GM13976 (cell line): ENCODE results near the gene RDH5.
A peak's percentile ranks its signal among the peaks of the same experiment; 100 is the strongest.

Source experiments
- DNase-seq: peaks from one replicate; pipeline ENCODE4 v3.0.0; 2012; ENCODE audit warnings: low spot score
- in situ Hi-C: fragments of 300-500 bp; cut with MboI; formaldehyde crosslinking; loops from one replicate; pipeline ENCODE4 v1.12.0; 2022; ENCODE audit warnings: low sequenced_read_pairs, mixed read lengths, inconsistent platforms; ENCODE audit not compliant: unreplicated experiment
- TF ChIP-seq, protein P1 (sequence below): IDR thresholded peaks from 2 replicates; pipeline ENCODE4 v1.5.1; 2012; ENCODE audit warnings: borderline replicate concordance, mild to moderate bottlenecking; ENCODE audit not compliant: insufficient read depth; ENCODE audit errors: extremely low read depth, missing control alignments, control extremely low read depth

RDH5 gene

DNA sequence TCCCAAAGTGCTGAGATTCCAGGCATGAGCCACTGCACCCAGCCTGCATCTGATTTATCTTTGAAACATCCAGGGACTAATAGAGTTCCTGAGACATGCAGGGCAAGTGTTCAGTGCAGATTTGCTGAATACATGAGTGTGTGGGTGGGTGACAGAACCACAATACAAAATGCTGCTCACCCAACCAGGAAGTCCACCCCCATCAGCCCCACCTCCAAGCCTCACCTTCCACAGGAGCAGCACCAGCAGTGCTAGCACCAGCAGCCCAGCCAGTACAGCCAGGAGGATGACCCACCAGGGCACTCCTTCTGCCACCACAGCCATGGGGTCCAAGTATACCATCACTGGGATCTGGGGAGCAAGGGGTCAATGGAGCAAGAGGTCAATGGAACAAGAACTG lies 32.4 kb upstream of the RDH5 start:
- TF ChIP-seq, protein P1, sequence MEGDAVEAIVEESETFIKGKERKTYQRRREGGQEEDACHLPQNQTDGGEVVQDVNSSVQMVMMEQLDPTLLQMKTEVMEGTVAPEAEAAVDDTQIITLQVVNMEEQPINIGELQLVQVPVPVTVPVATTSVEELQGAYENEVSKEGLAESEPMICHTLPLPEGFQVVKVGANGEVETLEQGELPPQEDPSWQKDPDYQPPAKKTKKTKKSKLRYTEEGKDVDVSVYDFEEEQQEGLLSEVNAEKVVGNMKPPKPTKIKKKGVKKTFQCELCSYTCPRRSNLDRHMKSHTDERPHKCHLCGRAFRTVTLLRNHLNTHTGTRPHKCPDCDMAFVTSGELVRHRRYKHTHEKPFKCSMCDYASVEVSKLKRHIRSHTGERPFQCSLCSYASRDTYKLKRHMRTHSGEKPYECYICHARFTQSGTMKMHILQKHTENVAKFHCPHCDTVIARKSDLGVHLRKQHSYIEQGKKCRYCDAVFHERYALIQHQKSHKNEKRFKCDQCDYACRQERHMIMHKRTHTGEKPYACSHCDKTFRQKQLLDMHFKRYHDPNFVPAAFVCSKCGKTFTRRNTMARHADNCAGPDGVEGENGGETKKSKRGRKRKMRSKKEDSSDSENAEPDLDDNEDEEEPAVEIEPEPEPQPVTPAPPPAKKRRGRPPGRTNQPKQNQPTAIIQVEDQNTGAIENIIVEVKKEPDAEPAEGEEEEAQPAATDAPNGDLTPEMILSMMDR = no peak
- DNase-seq = peak; percentile 73
- in situ Hi-C loops = no loop called here

DNA sequence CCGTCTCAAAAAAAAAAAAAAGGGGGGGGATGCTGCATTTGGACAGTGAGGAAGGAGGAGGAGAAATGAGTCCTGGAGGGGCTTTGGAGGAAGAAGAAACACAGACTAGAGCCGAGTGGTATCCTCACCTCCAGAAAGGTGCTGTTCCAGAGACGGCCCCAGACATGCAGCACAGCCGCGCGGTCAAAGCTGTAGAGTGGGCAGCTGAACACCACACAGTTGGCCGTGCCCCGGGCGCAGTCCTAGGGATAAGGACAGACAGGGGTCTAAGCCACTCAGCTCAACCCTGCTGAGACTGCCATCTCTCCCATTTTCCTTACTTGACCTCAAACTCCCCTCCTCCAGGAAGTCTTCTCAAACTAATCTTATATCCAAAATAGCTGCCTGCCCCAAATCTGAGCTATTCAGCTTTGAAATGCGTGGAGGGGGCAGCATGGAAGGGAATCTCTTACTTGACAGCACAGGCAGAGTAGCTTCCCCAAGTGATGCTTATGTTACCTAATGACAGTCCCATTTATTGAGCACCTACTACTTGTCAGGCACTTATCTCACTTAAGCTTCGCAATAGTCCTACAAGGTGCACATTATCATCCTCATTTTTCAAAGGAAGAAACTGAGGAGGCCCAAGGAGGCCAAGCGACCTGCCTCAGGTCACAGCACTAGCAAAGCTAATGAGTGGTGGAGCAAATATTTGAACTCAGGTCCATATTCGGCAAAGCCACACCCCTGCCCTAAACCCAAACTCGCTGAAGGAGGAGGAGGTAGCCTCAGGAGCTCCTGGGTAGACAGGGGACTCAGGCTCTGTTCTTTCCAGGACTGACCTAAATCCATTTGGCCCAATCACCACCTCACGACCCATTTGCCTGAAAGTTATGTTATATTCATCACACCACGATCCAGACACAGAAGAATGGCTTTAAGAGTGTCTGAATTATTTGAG lies 31.2 kb upstream of the RDH5 start:
- DNase-seq = no peak
- TF ChIP-seq, protein P1 = no peak
- in situ Hi-C loops = no loop called here

DNA sequence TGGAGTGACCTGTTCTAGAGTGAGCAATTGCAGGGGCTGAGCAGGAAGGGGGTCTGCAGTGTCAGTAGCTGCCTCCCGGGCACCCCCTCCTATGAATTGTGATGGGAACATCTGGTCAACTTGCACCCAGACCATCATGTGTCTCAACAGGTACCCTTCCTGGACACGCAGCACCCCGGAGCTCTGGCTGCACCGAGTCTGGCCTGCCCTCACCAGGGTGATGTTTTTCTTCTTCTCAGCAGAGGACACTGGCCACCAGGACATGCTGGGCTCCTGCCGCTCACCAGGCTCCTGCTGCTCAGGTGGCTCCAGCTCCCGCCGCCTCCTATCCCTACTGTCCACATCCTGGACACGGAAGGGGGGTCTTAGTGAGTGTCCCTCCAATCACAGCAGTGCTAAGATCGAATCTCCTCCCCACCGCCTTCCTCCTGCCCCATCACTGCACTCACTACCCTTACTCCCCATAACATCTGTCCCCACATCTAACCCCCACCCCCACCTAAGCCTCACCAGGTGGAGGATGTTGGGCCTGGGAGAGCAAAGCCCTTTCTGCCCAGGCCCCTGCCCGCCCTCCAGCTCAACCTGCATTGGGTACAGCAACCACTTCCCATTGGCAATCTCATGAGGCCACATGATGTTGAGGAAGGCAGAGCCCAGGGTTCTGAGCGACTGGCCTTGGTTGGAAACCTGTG lies 27.4 kb upstream of the RDH5 start:
- DNase-seq = no peak
- in situ Hi-C loops = no loop called here
- TF ChIP-seq, protein P1 = no peak

DNA sequence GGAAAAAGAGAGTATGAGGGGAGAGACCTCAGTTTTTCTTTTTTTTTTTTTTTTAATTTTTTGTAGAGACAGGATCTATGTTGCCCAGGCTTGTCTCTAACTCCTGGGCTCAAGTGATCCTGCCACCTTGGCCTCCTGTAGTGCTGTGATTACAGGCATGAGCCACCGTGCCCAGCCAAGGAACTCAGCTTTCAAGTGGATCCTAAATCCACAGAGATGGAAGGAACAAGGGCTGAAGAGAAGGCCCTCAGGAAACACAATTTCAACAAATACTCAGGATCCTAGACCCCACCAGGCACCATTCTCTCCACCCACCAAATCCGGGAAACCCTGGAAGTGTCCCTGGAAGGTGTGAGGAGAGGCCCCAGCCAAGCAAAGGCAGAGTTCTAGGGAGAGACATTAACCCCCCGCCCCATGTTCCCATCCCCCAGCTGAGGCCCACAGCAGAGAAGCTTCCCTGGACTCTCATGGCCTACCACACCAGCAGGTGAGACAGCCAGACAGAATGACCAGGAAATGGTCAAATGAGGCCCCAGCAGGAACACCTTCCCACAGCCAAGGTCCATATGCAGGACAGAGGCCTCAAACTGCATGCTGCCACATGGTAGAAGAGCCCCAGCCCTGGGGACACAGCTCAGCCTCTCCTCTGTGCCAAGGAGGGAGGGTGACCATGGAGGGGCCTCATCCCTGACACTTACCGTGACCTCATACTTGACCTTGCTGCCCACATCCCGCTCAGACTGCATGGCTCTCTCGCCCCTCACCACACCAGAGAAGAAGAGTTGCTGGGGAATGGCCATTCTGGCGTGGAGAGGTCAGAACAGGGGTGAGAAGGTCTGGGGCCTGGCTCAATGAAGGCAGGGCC lies 26.6 kb upstream of the RDH5 start:
- no peak for DNase-seq
- in situ Hi-C loops = no loop called here

DNA sequence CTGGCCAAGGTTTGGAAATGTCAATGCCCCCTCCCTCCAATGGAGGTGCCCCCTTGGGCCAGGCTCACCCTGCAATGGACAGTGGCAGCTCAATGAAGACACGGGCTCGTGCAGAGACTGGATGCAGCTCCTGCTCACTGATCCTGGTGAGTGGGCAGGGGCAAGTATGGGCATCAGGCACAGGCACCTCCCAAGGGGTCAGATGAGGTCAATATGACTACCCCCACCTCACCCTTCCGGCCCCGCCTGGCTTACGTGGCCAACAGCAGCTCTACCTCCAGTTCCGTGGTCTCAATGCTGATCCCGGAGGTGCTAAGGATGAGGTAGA lies 26.0 kb upstream of the RDH5 start:
- DNase-seq = no peak
- in situ Hi-C loops = no loop called here
- TF ChIP-seq, protein P1 = no peak

More for the DNA sequence above, 26.6 kb upstream of the RDH5 start:
- TF ChIP-seq, protein P1 = no peak

- no peak for DNase-seq
- in situ Hi-C loops = no loop called here
- TF ChIP-seq, protein P1 = no peak
Observed at GRCh38 chr12:55694651-55695050, 25.5 kb upstream of the RDH5 start.
